Smooth muscle cell (in vitro differentiated cells): ENCODE data around the gene JPH3. TPM values are rescaled to one million over a fixed set of nuclear protein-coding genes. Genes with fewer than 3 reads are reported as not detected.

Experiments
- DNase-seq: peaks from one replicate; lab custom pipeline; 2025; ENCODE audit not compliant: unreplicated experiment; lab: John Stamatoyannopoulos, UW
- H2AFZ ChIP-seq: fragments of 200-600 bp; sonication (generic); 2 replicates; pipeline ENCODE4 v1.6.0; 2016; ENCODE audit warnings: antibody characterized with exemption, low read depth, mild to moderate bottlenecking
- H3F3A ChIP-seq: fragments of 200-600 bp; sonication (generic); 2 replicates; pipeline ENCODE4 v1.6.0; 2017; ENCODE audit warnings: antibody characterized with exemption, low read depth
- H3K27ac ChIP-seq: fragments of 200-600 bp; sonication (generic); 2 replicates; pipeline ENCODE4 v1.5.1; 2016; ENCODE audit warnings: low read depth, mild to moderate bottlenecking
- H3K27me3 ChIP-seq: fragments of 200-600 bp; sonication (generic); 2 replicates; pipeline ENCODE4 v1.6.1; 2016; ENCODE audit warnings: low read depth, mild to moderate bottlenecking
- H3K36me3 ChIP-seq: fragments of 200-600 bp; sonication (generic); 2 replicates; pipeline ENCODE4 v1.5.1; 2016; ENCODE audit warnings: low read depth
- H3K4me1 ChIP-seq: fragments of 200-600 bp; sonication (generic); 2 replicates; pipeline ENCODE4 v1.5.1; 2016; ENCODE audit warnings: low read depth
- H3K4me2 ChIP-seq: fragments of 200-600 bp; sonication (generic); 2 replicates; pipeline ENCODE4 v1.6.0; 2016; ENCODE audit warnings: mild to moderate bottlenecking
- H3K4me3 ChIP-seq: fragments of 200-600 bp; sonication (generic); 2 replicates; pipeline ENCODE4 v1.5.1; 2016; ENCODE audit warnings: mild to moderate bottlenecking
- H3K79me2 ChIP-seq: fragments of 200-600 bp; sonication (generic); 2 replicates; pipeline ENCODE4 v1.6.0; 2016; ENCODE audit warnings: low read depth, mild to moderate bottlenecking
- H3K9ac ChIP-seq: fragments of 200-600 bp; sonication (generic); 2 replicates; pipeline ENCODE4 v1.6.0; 2016; ENCODE audit warnings: low read depth
- H3K9me3 ChIP-seq: fragments of 200-600 bp; sonication (generic); replicated peaks from 2 replicates; pipeline ENCODE4 v1.5.1; 2016; ENCODE audit warnings: low read depth
- H4K20me1 ChIP-seq: fragments of 200-600 bp; sonication (generic); 2 replicates; pipeline ENCODE4 v1.6.0; 2016; ENCODE audit warnings: low read depth
- WGBS: methylation state at CpG from one replicate; pipeline ENCODE4 v1.1.7; 2016; ENCODE audit warnings: low lambda C conversion rate; 5-methylcytosine and 5-hydroxymethylcytosine counted together
- polyA plus RNA-seq: library from polyadenylated mRNA; unstranded; fragments of >200 nt; fragmentation: Nextera tagmentation; extraction: Ambion mirVana; gene quantifications from 2 replicates; pipeline ENCODE4 v1.2.1, GENCODE V29; 2016
- total RNA-seq: library from RNA; depleted of rRNA; stranded (reverse); fragments of >200 nt; gene quantifications from 2 replicates; pipeline ENCODE4 v1.2.3, GENCODE V29; 2014
- TF ChIP-seq, protein P1 (sequence below): fragments of 200-600 bp; sonication (generic); IDR thresholded peaks from 2 replicates; pipeline ENCODE4 v1.5.1; 2017; ENCODE audit warnings: borderline replicate concordance, mild to moderate bottlenecking, antibody characterized with exemption; ENCODE audit not compliant: insufficient read depth, poor library complexity, severe bottlenecking

JPH3 gene
- total and polyA plus RNA-seq, 2 experiments from 2014 or later, result 2.1 to 2.4 TPM

DNA sequence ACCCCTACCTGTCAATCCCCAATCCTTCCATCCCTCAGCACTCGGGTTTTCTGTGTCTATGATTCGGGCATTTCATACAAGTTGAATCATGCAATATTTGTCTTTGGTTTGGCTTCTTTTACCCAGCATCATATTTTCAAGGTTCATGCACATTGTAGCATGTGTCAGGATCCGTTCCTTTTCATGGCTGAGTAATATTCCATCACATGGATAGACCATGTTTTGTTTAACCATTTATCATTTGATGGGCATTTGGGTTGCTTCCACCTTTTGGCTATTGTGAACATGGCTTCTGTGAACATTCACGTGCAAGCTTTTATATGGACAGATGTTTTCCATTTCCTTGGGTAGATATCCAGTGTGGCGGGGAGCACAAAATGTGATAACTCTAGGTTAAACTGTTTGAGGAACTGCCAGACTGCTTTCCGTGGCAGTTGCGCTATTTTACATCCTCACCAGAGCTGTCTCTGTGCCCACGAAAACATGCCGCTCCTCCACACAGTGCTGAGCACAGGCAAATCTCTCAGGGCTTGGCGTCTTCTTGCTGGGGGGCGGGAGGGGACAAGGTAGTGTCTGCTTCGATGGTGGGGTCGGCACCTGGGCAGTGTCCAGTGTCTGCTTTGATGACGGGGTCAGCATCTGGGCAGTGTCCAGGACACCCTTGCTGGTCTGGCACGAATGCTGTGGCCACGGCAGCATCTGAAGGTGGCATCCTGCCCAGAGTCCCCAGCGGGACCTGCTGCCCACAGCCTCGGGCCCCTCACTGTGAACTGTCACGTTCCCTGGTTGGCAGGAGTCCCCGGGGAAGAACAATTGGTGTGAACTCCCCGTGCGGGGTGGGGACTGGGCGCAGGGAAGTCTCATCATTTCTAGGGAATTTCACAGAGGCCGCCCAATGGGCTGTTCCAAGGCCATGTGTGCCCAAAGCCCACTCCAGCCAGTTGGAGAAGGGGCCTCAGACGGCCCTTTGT lies 32.4 kb upstream of the JPH3 start:
- Histone ChIP-seq H3K36me3 (no peaks in the 10 kb centered on the region), H3K4me2 (no peak overlapping the region), H3F3A (peaks cover 4% of the 10 kb centered on the region), H2AFZ (no peak overlapping the region), H3K4me3 (no peak overlapping the region), H3K79me2 (no peaks in the 10 kb centered on the region), H4K20me1 (no peaks in the 10 kb centered on the region), H3K9me3 (no peaks in the 10 kb centered on the region), H3K27ac (no peak overlapping the region), H3K4me1 (no peaks in the 10 kb centered on the region), H3K9ac (no peak overlapping the region), H3K27me3 (no peaks in the 10 kb centered on the region)
- no peak for DNase-seq
- 92% methylated on average over 25 of the region's 25 CpGs for WGBS
- TF ChIP-seq, protein P1, sequence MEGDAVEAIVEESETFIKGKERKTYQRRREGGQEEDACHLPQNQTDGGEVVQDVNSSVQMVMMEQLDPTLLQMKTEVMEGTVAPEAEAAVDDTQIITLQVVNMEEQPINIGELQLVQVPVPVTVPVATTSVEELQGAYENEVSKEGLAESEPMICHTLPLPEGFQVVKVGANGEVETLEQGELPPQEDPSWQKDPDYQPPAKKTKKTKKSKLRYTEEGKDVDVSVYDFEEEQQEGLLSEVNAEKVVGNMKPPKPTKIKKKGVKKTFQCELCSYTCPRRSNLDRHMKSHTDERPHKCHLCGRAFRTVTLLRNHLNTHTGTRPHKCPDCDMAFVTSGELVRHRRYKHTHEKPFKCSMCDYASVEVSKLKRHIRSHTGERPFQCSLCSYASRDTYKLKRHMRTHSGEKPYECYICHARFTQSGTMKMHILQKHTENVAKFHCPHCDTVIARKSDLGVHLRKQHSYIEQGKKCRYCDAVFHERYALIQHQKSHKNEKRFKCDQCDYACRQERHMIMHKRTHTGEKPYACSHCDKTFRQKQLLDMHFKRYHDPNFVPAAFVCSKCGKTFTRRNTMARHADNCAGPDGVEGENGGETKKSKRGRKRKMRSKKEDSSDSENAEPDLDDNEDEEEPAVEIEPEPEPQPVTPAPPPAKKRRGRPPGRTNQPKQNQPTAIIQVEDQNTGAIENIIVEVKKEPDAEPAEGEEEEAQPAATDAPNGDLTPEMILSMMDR, result no peak

DNA sequence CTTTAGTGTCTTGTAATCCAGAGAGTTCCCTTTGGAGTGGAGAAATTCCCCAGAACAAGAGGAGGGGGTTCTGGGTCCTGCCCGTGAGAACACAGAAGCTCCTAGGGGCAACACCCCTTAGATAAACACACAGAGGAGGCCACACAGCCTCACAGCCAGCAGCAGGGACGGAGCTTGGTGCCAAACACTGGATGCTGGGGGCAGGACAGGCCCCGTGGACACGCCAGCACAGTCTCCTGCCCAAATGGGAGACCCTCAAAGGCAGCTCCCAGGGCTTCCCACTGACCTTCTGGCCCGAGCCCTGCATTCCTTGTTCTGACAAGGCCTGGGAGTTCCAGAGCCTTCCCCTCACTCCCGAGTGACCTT lies 31.8 kb upstream of the JPH3 start:
- H3K9me3 ChIP-seq, result no peaks in the 10 kb centered on the region
- H3K36me3 ChIP-seq, result no peaks in the 10 kb centered on the region
- H3K79me2 ChIP-seq, result no peaks in the 10 kb centered on the region
- no peak overlapping the region for H2AFZ ChIP-seq
- TF ChIP-seq, protein P1, result no peak
- no peak overlapping the region for H3K9ac ChIP-seq
- H3K27me3 ChIP-seq, result no peaks in the 10 kb centered on the region
- H4K20me1 ChIP-seq, result no peaks in the 10 kb centered on the region
- DNase-seq, result no peak
- no peaks in the 10 kb centered on the region for H3K4me1 ChIP-seq
- no peak overlapping the region for H3K4me2 ChIP-seq
- 94% methylated on average over 6 of the region's 6 CpGs for WGBS
- H3K27ac ChIP-seq, result no peak overlapping the region
- no peak overlapping the region for H3K4me3 ChIP-seq
- H3F3A ChIP-seq, result peaks cover 6% of the 10 kb centered on the region

DNA sequence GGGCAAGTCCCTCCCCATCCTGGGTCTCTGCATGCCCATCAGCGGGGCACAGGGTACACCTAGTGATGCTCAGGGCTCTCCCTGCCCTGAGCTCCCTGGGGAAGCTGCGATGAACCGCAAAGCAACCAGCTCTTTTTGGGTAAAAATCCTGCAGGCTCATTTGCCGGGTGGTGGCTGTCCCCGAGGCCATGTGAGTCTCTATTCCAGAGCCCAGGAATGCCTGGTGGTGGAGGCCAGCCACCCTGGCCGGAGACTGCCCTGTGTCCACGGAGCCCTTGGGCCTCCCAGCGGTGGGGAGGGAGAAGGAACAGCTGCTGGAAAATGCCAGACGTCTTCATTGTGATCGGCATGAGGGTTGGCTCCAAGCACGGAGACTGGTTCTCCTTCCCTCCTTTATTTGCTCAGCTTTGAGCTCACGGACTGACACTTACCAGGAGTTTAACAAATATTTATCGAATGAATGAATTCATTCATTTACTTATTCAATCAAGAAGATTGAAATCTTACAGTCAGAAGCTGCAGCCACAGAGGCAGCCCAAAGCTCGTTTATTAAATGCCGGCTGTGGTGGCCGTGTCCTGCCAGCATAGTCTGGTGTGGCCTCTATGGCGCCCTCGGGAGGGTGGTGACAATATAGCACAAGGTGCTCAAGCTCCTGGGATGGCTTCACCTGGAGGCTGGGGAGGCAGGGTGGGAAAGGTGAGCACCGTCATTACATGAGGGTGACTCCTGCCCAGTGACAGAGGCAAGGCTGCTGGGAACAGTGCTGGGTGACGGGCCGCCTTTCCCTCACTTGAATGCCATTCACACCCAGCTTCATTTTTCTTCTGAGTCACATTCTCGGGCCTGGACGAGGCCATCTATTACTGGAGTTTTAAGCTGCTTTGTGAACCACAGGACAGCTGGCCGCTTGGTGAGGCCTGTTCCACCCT lies 31.1 kb upstream of the JPH3 start:
- Histone ChIP-seq H3K4me1 (no peaks in the 10 kb centered on the region), H3K79me2 (no peaks in the 10 kb centered on the region), H2AFZ (no peak overlapping the region), H3K9me3 (no peaks in the 10 kb centered on the region), H3K4me2 (peak overlapping the region; percentile 16), H3K4me3 (no peak overlapping the region), H3K36me3 (no peaks in the 10 kb centered on the region), H3F3A (peaks cover 10% of the 10 kb centered on the region), H4K20me1 (no peaks in the 10 kb centered on the region), H3K27me3 (no peaks in the 10 kb centered on the region), H3K27ac (peak overlapping the region; percentile 29), H3K9ac (no peak overlapping the region)
- TF ChIP-seq, protein P1, result peak; percentile 47
- WGBS, result 29% methylated on average over 24 of the region's 24 CpGs
- DNase-seq, result no peak
